DMS53 treated with DMSO at 0.1 percent for 48 hours (cell line): Measurements from ENCODE around the gene TMEM170A.
"Not testable (repeated sequence)": the region's sequence is repeated elsewhere in the genome, so short reads cannot be mapped to it uniquely, and the experiment has no call there.

ENCODE experiments used
- DNase-seq: peaks from one replicate; lab custom pipeline; 2025; ENCODE audit not compliant: unreplicated experiment; lab: John Stamatoyannopoulos, UW

TMEM170A gene, protein sequence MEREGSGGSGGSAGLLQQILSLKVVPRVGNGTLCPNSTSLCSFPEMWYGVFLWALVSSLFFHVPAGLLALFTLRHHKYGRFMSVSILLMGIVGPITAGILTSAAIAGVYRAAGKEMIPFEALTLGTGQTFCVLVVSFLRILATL

DNA sequence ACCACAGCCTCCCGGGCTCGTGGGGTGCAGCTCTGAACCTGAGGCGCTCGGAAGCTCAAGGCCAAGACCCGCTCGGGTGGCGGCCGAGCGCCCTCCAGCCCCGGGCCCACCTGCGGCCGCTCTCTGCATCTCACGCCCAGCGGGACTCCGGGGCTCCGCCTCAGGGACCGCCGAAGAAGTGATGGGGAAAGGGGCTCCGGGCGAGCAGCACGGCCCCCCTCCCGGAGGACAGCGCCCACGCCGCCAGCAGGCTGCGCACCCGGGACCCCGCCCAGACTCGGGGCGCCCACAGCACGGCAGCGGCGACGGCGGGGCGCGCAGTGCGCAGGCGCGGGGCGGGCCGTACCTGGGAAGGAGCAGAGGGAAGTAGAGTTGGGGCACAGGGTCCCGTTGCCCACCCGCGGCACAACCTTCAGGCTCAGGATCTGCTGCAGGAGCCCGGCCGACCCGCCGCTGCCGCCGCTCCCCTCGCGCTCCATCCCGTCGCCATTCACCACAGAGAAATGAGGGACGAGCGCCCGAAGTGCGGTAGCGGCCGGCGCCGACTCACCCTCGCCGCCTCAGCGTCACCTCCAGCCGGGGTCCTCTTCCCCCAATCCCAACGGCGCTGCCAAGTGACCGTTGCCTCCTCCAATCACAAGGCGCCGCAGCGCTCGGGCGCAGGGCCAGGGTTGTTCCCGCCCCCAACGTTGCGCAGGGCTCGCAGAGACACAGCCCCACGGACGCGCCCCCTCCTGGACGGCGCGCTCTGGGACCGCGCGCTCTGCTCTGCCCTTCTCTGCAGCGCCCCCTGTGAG lies at the start of gene TMEM170A:
TMEM170A (minus strand) TSS at position 568 of the 797 bp plus-strand sequence; CDS start at position 479, 89 bp downstream.
- DNase-seq: peak; percentile 91

DNA sequence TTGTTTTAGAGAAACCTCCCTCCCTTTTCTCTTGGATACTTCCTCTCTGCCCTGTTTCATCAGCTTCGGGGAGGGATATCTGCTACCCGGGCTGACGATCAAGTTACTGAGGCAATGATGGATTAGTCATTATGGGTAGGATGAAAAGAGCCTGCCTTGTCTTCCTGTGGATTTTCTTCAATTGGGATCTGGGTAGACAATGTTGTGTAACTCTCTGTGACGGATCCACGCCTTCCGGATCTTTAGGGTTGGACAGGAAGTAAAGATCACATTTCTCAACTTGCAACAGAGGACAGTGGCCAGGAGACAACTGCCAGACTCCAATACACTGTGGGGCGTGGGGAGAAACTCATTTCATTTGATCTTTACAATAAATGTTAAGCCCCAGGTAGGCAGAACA lies 42.1 kb upstream of the TMEM170A start:
- DNase-seq: no peak

GRCh38 chr16:75506107-75506506 lies 41.6 kb upstream of the TMEM170A start:
- no peak for DNase-seq

DNA sequence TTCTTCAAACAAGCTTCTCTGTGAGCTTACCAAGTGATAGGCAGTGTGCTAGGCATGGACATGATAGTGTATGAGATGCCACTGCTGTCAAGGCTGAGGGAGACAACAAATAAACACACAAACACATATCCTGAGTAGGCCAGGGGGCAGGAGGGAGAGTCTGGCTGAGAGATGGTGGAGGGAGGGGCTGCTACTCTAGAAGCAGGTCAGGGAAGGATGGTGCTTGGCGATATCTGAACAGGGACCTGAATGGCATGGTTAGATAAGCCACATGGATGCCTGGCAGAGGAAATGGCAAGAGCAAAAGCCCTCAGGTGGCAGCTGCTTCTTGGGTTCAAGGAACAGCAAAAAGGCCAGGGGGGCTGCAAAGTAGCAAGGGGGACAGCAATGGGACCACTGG lies 39.3 kb upstream of the TMEM170A start:
- DNase-seq: no peak

- DNase-seq: no peak
Observed at GRCh38 chr16:75502916-75503605, 38.6 kb upstream of the TMEM170A start.

DNA sequence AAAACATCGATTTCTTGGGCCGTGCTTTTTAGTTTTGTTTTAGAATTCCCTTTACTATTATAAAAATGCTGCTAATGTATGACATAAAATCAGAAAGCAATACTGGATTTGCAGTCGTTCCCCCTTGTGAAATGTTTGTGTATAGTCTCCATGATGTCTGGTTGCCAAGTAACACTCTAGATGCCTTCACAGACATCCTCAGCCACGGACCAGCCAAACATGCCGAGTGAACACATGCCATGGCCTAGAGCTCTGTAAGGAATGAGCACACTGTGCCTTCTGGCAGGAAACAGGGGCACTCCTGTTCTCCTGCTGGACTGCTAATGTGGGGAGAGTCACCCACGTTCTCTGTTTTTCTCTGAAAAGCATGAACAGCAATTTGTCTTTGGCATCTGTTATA lies 37.3 kb upstream of the TMEM170A start:
- not testable (repeated sequence) for DNase-seq

DNA sequence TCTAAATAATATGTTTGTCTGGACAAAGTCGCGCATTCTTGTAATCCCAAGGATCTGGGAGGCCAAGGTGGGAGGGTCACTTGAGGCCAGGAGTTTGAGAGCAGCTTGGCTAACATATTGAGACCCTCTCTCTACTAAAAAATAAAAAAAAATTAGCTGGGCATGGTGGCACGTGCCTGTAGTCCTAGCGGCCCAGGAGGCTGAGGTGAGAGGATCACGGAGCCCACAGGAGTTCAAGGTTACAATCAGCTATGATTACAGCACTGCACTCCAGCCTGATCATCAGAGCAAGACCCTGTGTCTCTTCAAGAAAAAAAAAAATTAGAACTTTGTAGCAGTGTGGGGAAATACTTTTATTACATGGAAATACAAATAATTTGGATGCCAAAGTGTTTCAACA lies 36.9 kb upstream of the TMEM170A start:
- DNase-seq: no peak

- DNase-seq: not testable (repeated sequence)
Observed at GRCh38 chr16:75498605-75499322, 34.3 kb upstream of the TMEM170A start.

DNA sequence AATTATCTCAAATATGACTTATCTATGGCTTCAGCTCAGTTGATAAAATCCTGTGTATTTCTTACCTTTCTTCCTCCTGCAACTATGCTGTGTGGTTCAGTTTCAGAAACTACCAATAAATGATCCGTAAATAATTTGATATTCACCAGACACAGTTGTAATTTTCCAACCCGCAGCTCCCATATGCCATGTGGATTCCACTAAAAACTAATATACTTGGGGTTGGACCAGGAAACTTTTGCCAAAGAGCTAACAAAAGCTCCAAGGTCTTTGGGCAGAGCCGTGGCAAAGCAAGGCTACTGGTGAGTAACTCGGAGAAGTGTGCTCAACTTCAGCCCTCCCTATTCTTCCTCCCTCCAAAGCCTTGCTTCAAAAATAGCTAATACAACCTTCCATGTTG lies 33.1 kb upstream of the TMEM170A start:
- no peak for DNase-seq

- DNase-seq: no peak
Observed at GRCh38 chr16:75495076-75495674, 30.7 kb upstream of the TMEM170A start, which contains the start of gene CHST6. Gene CHST6, minus strand, starts transcription at chr16:75495441. Its CDS starts 15,613 bp downstream, at chr16:75479828.

DNA sequence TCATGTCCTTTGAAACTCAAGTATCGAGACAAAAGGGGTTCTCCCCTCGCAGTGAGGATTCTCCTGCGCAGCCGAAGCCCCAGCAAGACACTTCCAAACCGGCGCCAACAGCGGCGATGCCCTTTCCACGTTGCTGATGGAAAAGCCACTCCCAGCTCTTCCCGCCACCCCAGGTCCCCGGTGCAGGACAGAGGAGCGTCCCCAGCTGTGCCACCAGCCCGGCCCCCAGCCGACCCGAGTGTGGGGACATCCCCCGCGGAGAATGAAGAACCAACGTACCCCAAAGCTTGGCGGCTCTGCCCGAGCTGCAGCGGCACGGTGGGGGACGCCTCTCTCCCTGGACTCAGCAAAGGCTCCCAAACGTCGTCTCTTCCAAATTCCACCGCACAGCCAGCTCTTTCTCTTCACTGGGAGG lies 30.2 kb upstream of the TMEM170A start:
- no peak for DNase-seq

DNA sequence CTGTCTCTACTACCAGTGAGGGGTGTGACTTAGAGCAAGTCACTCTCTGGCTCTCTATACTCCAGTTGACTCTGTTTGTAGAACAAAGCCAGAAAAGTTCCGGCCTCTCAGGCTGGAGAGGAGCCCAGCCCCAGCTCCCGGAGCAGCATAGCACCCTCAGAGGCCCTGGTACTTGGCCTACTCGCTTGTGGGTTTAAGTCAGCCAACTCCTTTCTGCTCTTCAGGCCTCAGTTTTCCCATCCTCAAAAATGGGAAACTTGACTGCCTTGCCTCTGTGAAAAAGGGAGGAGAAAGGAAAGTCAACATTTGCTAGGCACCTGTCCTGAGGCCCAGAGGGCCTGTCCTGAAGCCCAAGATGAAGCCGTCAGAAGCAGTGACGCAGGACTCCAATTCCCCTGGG lies 29.7 kb upstream of the TMEM170A start:
- DNase-seq: no peak

GRCh38 chr16:75491876-75492275 lies 27.4 kb upstream of the TMEM170A start:
- DNase-seq: no peak

DNA sequence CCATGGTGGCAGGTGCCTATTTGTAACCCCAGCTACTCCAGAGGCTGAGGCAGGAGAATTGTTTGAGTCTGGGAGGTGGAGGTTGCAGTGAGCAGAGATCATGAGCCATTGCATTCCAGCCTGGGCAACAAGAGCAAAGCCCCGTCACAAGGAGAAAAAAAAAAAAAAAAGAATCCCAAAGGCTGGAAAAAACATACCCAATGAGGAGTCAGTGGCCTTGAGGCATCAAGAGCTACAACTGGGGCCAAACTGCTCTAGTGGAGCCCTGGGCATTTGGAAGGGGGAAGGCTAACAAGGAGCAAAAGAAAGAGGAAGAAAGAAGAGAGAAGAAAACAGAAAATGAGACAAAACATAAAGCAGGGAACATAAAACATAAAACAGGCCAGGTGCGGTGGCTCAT lies 23.8 kb upstream of the TMEM170A start:
- no peak for DNase-seq

DNA sequence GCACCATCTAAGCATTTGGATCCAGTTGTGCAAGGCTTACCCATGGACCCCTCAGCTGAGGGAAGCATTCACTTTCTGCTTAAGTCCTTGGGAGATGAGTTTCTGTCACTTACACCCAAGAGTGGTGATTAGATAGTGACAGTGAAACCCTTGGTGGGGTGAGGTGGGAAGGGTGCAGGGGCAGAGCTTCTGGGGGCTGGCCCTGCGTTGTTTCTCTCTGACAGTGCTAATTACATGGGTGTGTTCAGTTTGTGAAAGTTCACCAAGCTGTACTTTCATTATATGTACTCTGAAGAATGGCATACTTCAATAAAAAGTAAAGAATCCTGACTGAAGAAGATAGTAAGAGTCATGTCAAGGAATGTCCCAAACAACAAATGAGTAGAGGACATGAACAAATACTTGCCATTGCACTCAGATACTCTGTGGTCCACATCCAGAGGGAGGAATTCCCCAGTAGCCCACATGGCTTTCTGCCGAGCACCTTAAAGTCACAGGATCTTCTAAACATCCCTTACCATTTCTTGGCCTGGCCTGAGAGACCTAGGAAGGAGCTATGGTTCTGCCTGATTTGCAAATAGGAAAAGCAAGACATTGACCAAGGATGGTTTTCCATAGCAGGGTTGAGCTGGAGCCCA lies 22.3 kb upstream of the TMEM170A start:
- no peak for DNase-seq

- peak; percentile 26 for DNase-seq
Observed at GRCh38 chr16:75486014-75486675, 21.7 kb upstream of the TMEM170A start.

GRCh38 chr16:75485230-75486013 lies 20.9 kb upstream of the TMEM170A start:
- DNase-seq: no peak

DNA sequence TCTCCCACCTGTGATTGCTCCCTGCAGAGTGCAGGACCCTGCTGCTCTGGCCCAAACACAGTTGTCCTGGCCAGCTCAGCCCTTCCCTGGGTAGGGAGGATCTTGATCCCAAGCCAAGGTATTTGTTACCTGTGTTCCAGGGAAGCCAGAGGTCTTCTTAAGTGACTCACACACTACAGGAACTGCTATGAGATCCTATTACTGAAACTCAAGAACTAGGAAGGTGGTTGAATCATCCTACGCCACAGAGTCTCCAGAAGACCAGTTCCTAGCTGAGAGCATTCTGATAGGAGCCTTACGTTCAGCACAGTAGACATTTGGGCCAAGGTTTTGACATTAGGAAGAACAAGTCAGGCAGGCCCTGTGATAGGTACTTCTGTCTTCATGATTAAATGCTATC lies 18.7 kb upstream of the TMEM170A start:
- DNase-seq: no peak
